ENCODE measurements around the gene KCND3. TPM values are rescaled to one million over a fixed set of nuclear protein-coding genes. Genes with fewer than 3 reads are reported as not detected.

KCND3 gene
- total and polyA plus RNA-seq, 2 experiments from 2014 or later, result 0.10 to 0.18 TPM

- TF ChIP-seq EZH2phosphoT487 (IDR thresholded peaks at IDR 0.05; ENCODE audit: unreplicated experiment) (no peak), ZNF462 (CRISPR knock-in tag; IDR thresholded peaks at IDR 0.05) (no peak)
Observed at GRCh38 chr1:111938123-111938522, 51.3 kb downstream of the KCND3 start (continued).

DNA sequence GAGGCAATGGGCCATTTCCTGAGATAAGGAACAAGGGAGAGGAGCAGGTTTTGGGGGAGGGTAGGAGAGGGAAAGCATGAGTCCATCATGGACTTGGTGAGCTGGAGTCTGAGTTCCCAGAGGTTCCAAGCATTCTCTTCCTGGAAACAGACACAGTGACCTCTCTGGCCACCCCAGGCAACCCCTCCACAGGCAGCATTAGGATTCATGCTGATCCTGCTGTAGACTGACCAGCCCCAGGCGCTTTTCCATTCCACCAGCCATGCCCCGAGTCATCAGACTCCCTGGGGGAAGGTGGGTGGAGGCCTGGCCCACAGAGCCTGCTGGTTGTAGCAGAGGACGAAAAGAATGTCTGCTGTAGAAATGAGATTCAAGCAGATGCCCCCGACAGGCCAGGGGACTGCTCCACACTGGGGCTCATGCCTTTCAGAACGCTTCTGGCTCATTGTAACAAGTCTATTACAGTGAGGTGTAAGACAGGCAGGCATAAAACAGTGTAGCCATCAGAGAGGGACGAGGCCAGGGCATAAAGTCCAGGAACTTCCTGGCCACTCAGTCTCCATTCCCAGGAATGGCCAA lies 52.2 kb downstream of the KCND3 start:
- H3K27me3 ChIP-seq (ENCODE audit: insufficient read depth), result no peaks in the 10 kb centered on the region
- no peaks in the 10 kb centered on the region for H3K4me1 ChIP-seq (ENCODE audit: insufficient read depth)
- H3K9me2 ChIP-seq (ENCODE audit: insufficient read depth), result no peaks in the 10 kb centered on the region; the same call in 1 of the 2 replicates
- no peak overlapping the region for H3K4me3 Mint-ChIP-seq
- no peak overlapping the region for H2AFZ ChIP-seq
- DNase-seq (ENCODE audit: low spot score), result no peak
- H3K36me3 Mint-ChIP-seq (ENCODE audit: low read depth), result no peaks in the 10 kb centered on the region
- no peaks in the 10 kb centered on the region for H3K9me3 Mint-ChIP-seq
- no peak overlapping the region for H3K4me3 ChIP-seq
- no peak overlapping the region for H3K4me2 ChIP-seq
- ATAC-seq, result no peak; the same call in 2 of the 3 replicates
- H3K36me3 ChIP-seq (ENCODE audit: insufficient read depth), result no peaks in the 10 kb centered on the region
- H4K20me1 ChIP-seq (replicated peaks; ENCODE audit: insufficient read depth), result no peaks in the 10 kb centered on the region
- peaks cover 13% of the 10 kb centered on the region for H3K27me3 Mint-ChIP-seq (ENCODE audit: insufficient read depth, low read depth, poor library complexity)
- H3F3A ChIP-seq (replicated peaks; ENCODE audit: low read depth), result no peaks in the 10 kb centered on the region
- no peak overlapping the region for H3K27ac ChIP-seq (ENCODE audit: low read depth)
- no peaks in the 10 kb centered on the region for H3K79me2 ChIP-seq (replicated peaks; ENCODE audit: insufficient read depth)
- peaks cover 10% of the 10 kb centered on the region for H3K4me1 Mint-ChIP-seq
- H3K27ac Mint-ChIP-seq, result no peak overlapping the region
- TF ChIP-seq EZH2 (IDR thresholded peaks at IDR 0.05; ENCODE audit: low read depth, unreplicated experiment), result no peak
- TF ChIP-seq NANOG (IDR thresholded peaks at IDR 0.05; ENCODE audit: borderline replicate concordance), result no peak
- TF ChIP-seq STAT1 (IDR thresholded peaks at IDR 0.05; ENCODE audit: unreplicated experiment), result no peak
- no peak for TF ChIP-seq EZH2phosphoT487 (IDR thresholded peaks at IDR 0.05; ENCODE audit: unreplicated experiment)
- TF ChIP-seq POLR2AphosphoS5 (IDR thresholded peaks at IDR 0.05; ENCODE audit: low read depth), result no peak
- TF ChIP-seq JUNB (IDR thresholded peaks at IDR 0.05; ENCODE audit: unreplicated experiment), result no peak
- TF ChIP-seq ZNF462 (CRISPR knock-in tag; IDR thresholded peaks at IDR 0.05), result no peak
